ENCODE results near the gene SST.
A peak's percentile ranks its signal among the peaks of the same experiment; 100 is the strongest.

Gene SST

DNA sequence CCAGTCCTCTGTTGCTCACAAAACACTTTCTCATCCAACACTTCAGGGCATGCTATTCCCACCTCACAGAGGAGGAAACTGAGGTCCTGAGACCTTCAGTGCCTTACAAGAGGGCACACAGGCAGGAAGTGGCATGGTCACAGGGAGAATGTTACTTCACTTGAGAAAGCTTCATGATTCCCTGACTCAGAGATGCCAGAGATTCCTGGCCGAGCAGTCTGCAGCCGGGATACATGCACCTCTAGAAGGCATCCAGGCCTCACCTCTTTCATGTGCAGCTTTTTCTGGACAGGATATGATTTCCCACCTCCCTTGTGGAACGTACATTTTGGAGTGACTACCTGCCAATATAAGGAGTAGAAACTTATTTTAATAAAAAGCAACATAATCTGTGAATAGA, 2.8 kb upstream of the SST start:
- Histone ChIP-seq H3K27me3 (peaks cover 97% of the 10 kb centered on the region), H3K36me3 (no peaks in the 10 kb centered on the region), H3K4me1 (ENCODE audit: control insufficient read depth in 1 of 2, insufficient read depth in 1 of 2, low read depth in 1 of 2, low read length in 1 of 2) (no peaks in the 10 kb centered on the region), H3K4me3 (ENCODE audit: low read depth in 1 of 2, low read length in 1 of 2) (no peak overlapping the region), H3K27ac (no peak overlapping the region), H3K9me3 (no peaks in the 10 kb centered on the region)
- TF ChIP-seq, protein P1, sequence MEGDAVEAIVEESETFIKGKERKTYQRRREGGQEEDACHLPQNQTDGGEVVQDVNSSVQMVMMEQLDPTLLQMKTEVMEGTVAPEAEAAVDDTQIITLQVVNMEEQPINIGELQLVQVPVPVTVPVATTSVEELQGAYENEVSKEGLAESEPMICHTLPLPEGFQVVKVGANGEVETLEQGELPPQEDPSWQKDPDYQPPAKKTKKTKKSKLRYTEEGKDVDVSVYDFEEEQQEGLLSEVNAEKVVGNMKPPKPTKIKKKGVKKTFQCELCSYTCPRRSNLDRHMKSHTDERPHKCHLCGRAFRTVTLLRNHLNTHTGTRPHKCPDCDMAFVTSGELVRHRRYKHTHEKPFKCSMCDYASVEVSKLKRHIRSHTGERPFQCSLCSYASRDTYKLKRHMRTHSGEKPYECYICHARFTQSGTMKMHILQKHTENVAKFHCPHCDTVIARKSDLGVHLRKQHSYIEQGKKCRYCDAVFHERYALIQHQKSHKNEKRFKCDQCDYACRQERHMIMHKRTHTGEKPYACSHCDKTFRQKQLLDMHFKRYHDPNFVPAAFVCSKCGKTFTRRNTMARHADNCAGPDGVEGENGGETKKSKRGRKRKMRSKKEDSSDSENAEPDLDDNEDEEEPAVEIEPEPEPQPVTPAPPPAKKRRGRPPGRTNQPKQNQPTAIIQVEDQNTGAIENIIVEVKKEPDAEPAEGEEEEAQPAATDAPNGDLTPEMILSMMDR (IDR thresholded peaks at IDR 0.05) = no peak

DNA sequence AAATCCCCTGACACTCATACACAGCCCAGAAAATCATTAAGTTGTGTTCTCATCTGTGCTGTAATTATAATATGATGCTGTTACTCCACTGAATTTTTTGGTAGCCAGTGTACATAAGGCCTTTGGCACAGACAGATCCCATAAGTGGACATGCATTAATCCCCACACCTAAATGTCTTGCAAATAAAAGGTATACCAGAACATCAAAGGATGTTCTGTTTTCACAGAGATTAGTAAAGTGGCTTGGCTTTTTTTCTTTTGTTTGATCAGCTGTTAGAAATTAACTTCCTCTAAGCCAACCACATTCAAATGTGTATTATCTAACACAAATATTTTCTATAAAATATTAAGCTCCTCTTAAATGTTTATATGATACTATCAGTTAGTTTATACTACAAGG, 2.7 kb downstream of the SST start:
- no peak overlapping the region for H3K27ac ChIP-seq
- H3K36me3 ChIP-seq = no peaks in the 10 kb centered on the region
- H3K4me3 ChIP-seq (ENCODE audit: low read depth in 1 of 2, low read length in 1 of 2) = no peak overlapping the region
- H3K9me3 ChIP-seq = no peaks in the 10 kb centered on the region
- H3K4me1 ChIP-seq (ENCODE audit: control insufficient read depth in 1 of 2, insufficient read depth in 1 of 2, low read depth in 1 of 2, low read length in 1 of 2) = peaks cover 4 to 13% of the 10 kb centered on the region in 2 experiments
- H3K27me3 ChIP-seq = peaks cover 74% of the 10 kb centered on the region
- TF ChIP-seq, protein P1 (IDR thresholded peaks at IDR 0.05) = no peak

DNA sequence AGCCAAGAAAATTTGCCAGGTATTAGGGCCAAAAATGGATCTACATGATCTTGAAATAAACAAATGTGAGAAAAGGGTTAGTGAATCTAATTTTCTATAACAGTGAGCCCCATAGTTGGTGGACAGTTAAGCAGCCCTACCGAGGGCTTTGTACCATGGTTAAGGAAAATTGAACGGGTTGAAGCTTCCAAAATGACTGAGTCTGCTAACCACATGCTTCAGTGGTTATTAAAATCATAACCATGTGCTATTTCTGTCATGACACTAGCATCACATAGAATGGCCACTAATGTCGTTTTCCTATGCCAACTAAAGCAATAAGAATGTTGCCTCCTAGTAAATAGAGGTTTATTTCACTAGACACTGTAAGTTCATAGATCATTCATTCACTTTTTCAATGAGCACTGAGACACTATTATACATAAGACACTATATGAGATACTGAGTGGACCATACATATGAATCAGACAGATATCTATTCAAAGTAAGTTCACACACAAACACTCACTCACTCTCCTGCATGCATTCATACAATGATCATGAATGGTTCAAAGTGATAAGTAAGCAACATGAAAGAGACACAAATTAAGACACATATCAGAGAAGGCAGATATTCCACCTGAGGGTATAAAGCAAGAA, 4.3 kb downstream of the SST start:
- Histone ChIP-seq H3K9me3 (no peaks in the 10 kb centered on the region), H3K4me1 (ENCODE audit: control insufficient read depth in 1 of 2, insufficient read depth in 1 of 2, low read depth in 1 of 2, low read length in 1 of 2) (peaks cover 4 to 15% of the 10 kb centered on the region in 2 experiments), H3K27ac (no peak overlapping the region), H3K27me3 (peaks cover 58% of the 10 kb centered on the region), H3K36me3 (no peaks in the 10 kb centered on the region), H3K4me3 (ENCODE audit: low read depth in 1 of 2, low read length in 1 of 2) (no peak overlapping the region)
- TF ChIP-seq, protein P1 (IDR thresholded peaks at IDR 0.05) = no peak

DNA sequence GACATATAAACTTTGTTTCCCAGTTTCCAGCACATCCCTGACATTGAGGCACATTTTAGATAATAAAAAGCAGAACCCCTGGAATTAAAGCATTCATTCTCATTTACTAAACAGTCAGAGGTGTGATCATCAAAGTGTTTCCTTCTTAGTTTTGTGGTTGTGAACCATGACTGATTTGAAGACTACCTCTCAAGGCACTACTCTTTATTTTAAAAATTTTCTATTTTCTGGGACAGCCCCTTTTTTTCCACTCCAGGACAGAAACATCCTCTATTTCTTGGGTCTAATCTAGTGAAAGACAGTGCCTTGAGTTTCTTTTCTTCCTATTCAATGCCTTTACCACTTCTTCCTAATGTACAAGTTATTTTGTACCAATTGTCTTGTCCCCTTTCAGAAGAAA, 5.2 kb downstream of the SST start:
- Histone ChIP-seq H3K4me1 (ENCODE audit: control insufficient read depth in 1 of 2, insufficient read depth in 1 of 2, low read depth in 1 of 2, low read length in 1 of 2) (peaks cover 4 to 15% of the 10 kb centered on the region in 2 experiments), H3K27me3 (peaks cover 49% of the 10 kb centered on the region), H3K27ac (no peak overlapping the region), H3K4me3 (ENCODE audit: low read depth in 1 of 2, low read length in 1 of 2) (no peak overlapping the region), H3K9me3 (no peaks in the 10 kb centered on the region), H3K36me3 (no peaks in the 10 kb centered on the region)
- TF ChIP-seq, protein P1 (IDR thresholded peaks at IDR 0.05) = no peak

DNA sequence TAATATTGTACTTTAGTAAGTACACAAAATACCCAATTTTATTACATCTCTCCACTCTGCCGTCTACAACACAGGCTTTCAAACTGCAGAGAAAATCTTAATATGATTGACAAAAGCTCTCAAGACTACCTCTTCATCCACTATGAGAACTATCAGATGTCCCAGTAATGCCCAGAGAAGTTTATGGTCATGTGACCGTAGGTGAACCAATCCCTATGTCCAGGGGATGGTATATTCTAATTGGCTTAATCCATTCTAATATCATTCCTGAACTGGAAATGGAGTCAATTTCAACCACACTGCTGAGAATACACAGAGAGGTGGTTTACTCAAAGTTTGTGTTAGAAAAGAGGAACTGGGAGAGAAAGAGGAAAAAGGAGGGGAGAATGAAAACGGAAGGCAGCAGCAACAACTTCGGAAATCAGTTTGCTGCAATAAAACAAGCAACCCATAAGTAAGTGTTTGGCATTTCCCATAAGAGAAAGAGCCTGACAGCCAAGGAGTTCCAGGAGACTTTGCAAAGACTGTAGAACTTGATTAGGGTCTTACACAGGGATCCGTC, 7.3 kb downstream of the SST start:
- no peak overlapping the region for H3K4me3 ChIP-seq (ENCODE audit: low read depth in 1 of 2, low read length in 1 of 2)
- H3K27ac ChIP-seq = peak overlapping the region; percentile 54
- H3K4me1 ChIP-seq (ENCODE audit: control insufficient read depth in 1 of 2, insufficient read depth in 1 of 2, low read depth in 1 of 2, low read length in 1 of 2) = peaks cover 4 to 15% of the 10 kb centered on the region in 2 experiments
- TF ChIP-seq, protein P1 (IDR thresholded peaks at IDR 0.05) = no peak
- H3K9me3 ChIP-seq = no peaks in the 10 kb centered on the region
- peaks cover 28% of the 10 kb centered on the region for H3K27me3 ChIP-seq
- H3K36me3 ChIP-seq = no peaks in the 10 kb centered on the region
